ENCODE data around the gene PRELID1. TPM values are rescaled to one million over a fixed set of nuclear protein-coding genes. Genes with fewer than 3 reads are reported as not detected.

PRELID1 gene
- total RNA-seq, 2 experiments from 2014 or later, result 232 to 249 TPM

DNA sequence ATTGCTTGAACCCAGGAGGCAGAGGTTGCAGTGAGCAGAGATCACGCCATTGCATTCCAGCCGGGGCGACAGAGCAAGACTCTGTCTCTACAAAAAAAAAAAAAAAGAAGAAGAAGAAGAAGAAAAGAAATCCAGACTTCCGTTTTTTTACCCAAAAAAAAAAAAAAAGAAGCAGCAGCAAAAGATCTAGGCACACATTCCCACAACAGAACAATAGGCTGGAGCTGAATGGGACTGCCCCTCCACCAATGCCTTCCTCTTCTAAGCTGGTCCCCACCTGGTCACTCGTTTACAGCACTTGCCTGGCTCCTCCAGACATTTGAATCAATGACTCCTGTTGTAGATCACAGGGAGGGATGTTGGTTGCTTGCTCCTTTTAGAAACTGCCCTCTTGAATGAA lies 49.5 kb downstream of the PRELID1 start:
- no peak overlapping the region for H2AFZ ChIP-seq (ENCODE audit: low read length)
- no peak overlapping the region for H3K27ac ChIP-seq (ENCODE audit: low read depth, low read length, poor library complexity, severe bottlenecking)
- no peak overlapping the region for H3K4me3 ChIP-seq (ENCODE audit: low read depth, low read length, poor library complexity, severe bottlenecking)
- H4K20me1 ChIP-seq (ENCODE audit: insufficient read depth, low read length), result peaks cover 7% of the 10 kb centered on the region; the same call in 1 of the 2 replicates
- peaks cover 33% of the 10 kb centered on the region for H3K79me2 ChIP-seq (ENCODE audit: insufficient read depth, low read depth, low read length)
- DNase-seq (ENCODE audit: low spot score), result no peak
- H3K9me2 ChIP-seq (ENCODE audit: insufficient read depth, low read length), result no peaks in the 10 kb centered on the region
- TF ChIP-seq EZH2phosphoT487 (IDR thresholded peaks at IDR 0.05; ENCODE audit: borderline replicate concordance, low read depth, low read length), result no peak
- TF ChIP-seq, protein P1, sequence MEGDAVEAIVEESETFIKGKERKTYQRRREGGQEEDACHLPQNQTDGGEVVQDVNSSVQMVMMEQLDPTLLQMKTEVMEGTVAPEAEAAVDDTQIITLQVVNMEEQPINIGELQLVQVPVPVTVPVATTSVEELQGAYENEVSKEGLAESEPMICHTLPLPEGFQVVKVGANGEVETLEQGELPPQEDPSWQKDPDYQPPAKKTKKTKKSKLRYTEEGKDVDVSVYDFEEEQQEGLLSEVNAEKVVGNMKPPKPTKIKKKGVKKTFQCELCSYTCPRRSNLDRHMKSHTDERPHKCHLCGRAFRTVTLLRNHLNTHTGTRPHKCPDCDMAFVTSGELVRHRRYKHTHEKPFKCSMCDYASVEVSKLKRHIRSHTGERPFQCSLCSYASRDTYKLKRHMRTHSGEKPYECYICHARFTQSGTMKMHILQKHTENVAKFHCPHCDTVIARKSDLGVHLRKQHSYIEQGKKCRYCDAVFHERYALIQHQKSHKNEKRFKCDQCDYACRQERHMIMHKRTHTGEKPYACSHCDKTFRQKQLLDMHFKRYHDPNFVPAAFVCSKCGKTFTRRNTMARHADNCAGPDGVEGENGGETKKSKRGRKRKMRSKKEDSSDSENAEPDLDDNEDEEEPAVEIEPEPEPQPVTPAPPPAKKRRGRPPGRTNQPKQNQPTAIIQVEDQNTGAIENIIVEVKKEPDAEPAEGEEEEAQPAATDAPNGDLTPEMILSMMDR (conservative IDR thresholded peaks at IDR 0.05; ENCODE audit: low read length), result no peak
- peaks cover 10% of the 10 kb centered on the region for H3K36me3 ChIP-seq (ENCODE audit: insufficient read depth, low read length)
- no peak overlapping the region for H3K4me2 ChIP-seq (ENCODE audit: low read length)
- CTCF ChIA-PET (ENCODE audit: unreplicated experiment), result interaction anchor here (0.6 kb wide), 1 partner anchor 810 kb away, joined by 3 read pairs; no protein-coding TSS in a partner anchor
- H3K9me3 ChIP-seq (ENCODE audit: low read length), result peaks cover 8% of the 10 kb centered on the region
- no TSS peak for BruUV-seq (replicated peaks)
- intact Hi-C loops (cut with micrococcal nuclease; ENCODE audit: unreplicated experiment), result no loop called here
- POLR2A ChIA-PET, result interaction anchor here (0.7 to 5.4 kb wide), 3 partner anchors 8 to 91 kb away, joined by 3 to 35 read pairs (median 3); no protein-coding TSS in a partner anchor
- H3K4me1 ChIP-seq (ENCODE audit: insufficient read depth, low read length, poor library complexity, severe bottlenecking), result peaks cover 47% of the 10 kb centered on the region

DNA sequence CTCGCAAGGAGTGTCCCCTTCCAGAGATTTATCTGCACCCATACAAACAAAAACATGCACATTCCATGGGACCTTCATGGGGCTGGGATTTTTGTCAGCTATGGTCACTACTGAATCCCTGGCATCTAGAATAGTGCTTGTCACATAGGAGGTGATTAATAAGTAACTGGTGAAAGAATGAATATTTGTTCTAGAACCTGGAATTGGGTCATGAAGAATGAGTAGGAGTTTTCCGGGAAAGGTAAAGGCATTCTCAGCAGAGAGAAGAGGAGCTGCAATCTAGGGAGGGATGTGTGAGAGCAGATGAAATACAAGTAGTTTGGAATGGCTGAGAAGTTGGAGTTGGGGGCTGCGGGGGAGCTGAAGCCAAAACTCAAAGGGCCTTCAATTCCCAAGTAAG lies 50.7 kb downstream of the PRELID1 start:
- TF ChIP-seq EZH2phosphoT487 (IDR thresholded peaks at IDR 0.05; ENCODE audit: borderline replicate concordance, low read depth, low read length), result no peak
- TF ChIP-seq, protein P1 (conservative IDR thresholded peaks at IDR 0.05; ENCODE audit: low read length), result no peak
- Histone ChIP-seq H3K9me2 (ENCODE audit: insufficient read depth, low read length) (no peaks in the 10 kb centered on the region), H3K4me1 (ENCODE audit: insufficient read depth, low read length, poor library complexity, severe bottlenecking) (peaks cover 49% of the 10 kb centered on the region), H3K4me2 (ENCODE audit: low read length) (no peak overlapping the region), H3K79me2 (ENCODE audit: insufficient read depth, low read depth, low read length) (peaks cover 28% of the 10 kb centered on the region), H2AFZ (ENCODE audit: low read length) (no peak overlapping the region), H3K4me3 (ENCODE audit: low read depth, low read length, poor library complexity, severe bottlenecking) (no peak overlapping the region), H3K27ac (ENCODE audit: low read depth, low read length, poor library complexity, severe bottlenecking) (no peak overlapping the region), H3K9me3 (ENCODE audit: low read length) (peaks cover 8% of the 10 kb centered on the region), H4K20me1 (ENCODE audit: insufficient read depth, low read length) (peaks cover 7% of the 10 kb centered on the region; the same call in 1 of the 2 replicates), H3K36me3 (ENCODE audit: insufficient read depth, low read length) (peaks cover 5% of the 10 kb centered on the region)
- intact Hi-C loops (cut with micrococcal nuclease; ENCODE audit: unreplicated experiment), result no loop called here
- ChIA-PET CTCF (ENCODE audit: unreplicated experiment) (no interaction called here), POLR2A (no interaction called here)
- DNase-seq (ENCODE audit: low spot score), result no peak
- BruUV-seq (replicated peaks), result no TSS peak

DNA sequence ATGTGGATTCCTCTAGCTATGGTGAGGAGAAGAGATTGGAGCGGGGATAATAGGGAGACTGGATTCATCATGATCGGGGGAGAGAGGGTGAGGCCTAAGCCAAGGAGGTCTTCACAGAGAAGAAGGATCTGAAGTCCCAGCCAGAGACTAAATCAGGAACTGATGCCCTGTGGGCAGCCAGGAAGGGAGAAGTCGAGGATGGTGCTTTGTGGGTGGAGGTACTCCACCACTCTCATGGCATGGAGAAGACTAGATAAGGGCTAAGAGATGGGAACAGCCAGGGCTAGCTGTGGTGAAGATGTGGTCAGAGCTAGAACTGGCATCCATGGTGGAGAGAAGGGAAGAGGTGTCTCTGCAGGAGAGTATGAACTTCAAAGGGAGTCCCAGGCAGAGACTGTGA lies 51.1 kb downstream of the PRELID1 start:
- intact Hi-C loops (cut with micrococcal nuclease; ENCODE audit: unreplicated experiment), result no loop called here

More for the DNA sequence above, 51.1 kb downstream of the PRELID1 start:
- no peaks in the 10 kb centered on the region for H3K9me2 ChIP-seq (ENCODE audit: insufficient read depth, low read length)
- DNase-seq (ENCODE audit: low spot score), result no peak
- BruUV-seq (replicated peaks), result no TSS peak
- no peak overlapping the region for H3K4me3 ChIP-seq (ENCODE audit: low read depth, low read length, poor library complexity, severe bottlenecking)
- H3K36me3 ChIP-seq (ENCODE audit: insufficient read depth, low read length), result peaks cover under 1% of the 10 kb centered on the region
- peaks cover 24% of the 10 kb centered on the region for H3K79me2 ChIP-seq (ENCODE audit: insufficient read depth, low read depth, low read length)
- peaks cover 8% of the 10 kb centered on the region for H3K9me3 ChIP-seq (ENCODE audit: low read length)
- H4K20me1 ChIP-seq (ENCODE audit: insufficient read depth, low read length), result peaks cover 7% of the 10 kb centered on the region; the same call in 1 of the 2 replicates
- POLR2A ChIA-PET, result no interaction called here
- H2AFZ ChIP-seq (ENCODE audit: low read length), result no peak overlapping the region
- CTCF ChIA-PET (ENCODE audit: unreplicated experiment), result no interaction called here
- no peak overlapping the region for H3K27ac ChIP-seq (ENCODE audit: low read depth, low read length, poor library complexity, severe bottlenecking)
- H3K4me2 ChIP-seq (ENCODE audit: low read length), result no peak overlapping the region
- H3K4me1 ChIP-seq (ENCODE audit: insufficient read depth, low read length, poor library complexity, severe bottlenecking), result peaks cover 49% of the 10 kb centered on the region
- TF ChIP-seq EZH2phosphoT487 (IDR thresholded peaks at IDR 0.05; ENCODE audit: borderline replicate concordance, low read depth, low read length), result no peak
- TF ChIP-seq, protein P1 (conservative IDR thresholded peaks at IDR 0.05; ENCODE audit: low read length), result no peak

All from OCI-LY7 (cell line).